GM12801 (cell line): ENCODE results near the gene LAMA5.

Source experiments
- CTCF ChIP-seq: IDR thresholded peaks from one replicate; pipeline ENCODE4 v1.5.1; 2011; ENCODE audit warnings: control low read depth; ENCODE audit not compliant: insufficient read length; ENCODE audit errors: extremely low read depth

LAMA5 gene

GRCh38 chr20:62303062-62303339 is 64.1 kb downstream of the LAMA5 start:
- TF ChIP-seq CTCF: no peak

- TF ChIP-seq CTCF: no peak
Measured at GRCh38 chr20:62302341-62303061, 64.6 kb downstream of the LAMA5 start, which contains the start of gene ADRM1. Gene ADRM1 (plus strand): TSS chr20:62302997. CDS start chr20:62303569, 572 bp downstream.

GRCh38 chr20:62301773-62302340 is 65.3 kb downstream of the LAMA5 start:
- peak; percentile 28 for TF ChIP-seq CTCF

GRCh38 chr20:62301111-62301668 is 65.9 kb downstream of the LAMA5 start:
- TF ChIP-seq CTCF: no peak

GRCh38 chr20:62300319-62300718 is 66.8 kb downstream of the LAMA5 start:
- no peak for TF ChIP-seq CTCF

- TF ChIP-seq CTCF: no peak
Measured at GRCh38 chr20:62299666-62300236, 67.4 kb downstream of the LAMA5 start.

GRCh38 chr20:62298577-62299249 is 68.4 kb downstream of the LAMA5 start:
- TF ChIP-seq CTCF: no peak
